HEK293T (cell line): ENCODE measurements around the gene BHLHE40.

ENCODE experiments used
- CTCF ChIA-PET: fragments of 350-600 bp; formaldehyde crosslinking; extraction: SDS; loops from one replicate; lab custom pipeline; 2021; ENCODE audit warnings: antibody characterized with exemption, inconsistent platforms; lab: Yijun Ruan, JAX
- POLR2A ChIA-PET: fragments of 350-600 bp; formaldehyde crosslinking; extraction: SDS; loops from one replicate; lab custom pipeline; 2020; ENCODE audit warnings: antibody characterized with exemption, inconsistent platforms; lab: Yijun Ruan, JAX
- DNase-seq: peaks from one replicate; pipeline ENCODE4 v3.0.0; 2012; ENCODE audit warnings: mixed read lengths; ENCODE audit errors: extremely low spot score
- ARNT ChIP-seq: fragments of 450-650 bp; IDR thresholded peaks from 2 replicates; pipeline ENCODE4 v1.6.1; 2017; ENCODE audit warnings: mild to moderate bottlenecking
- BHLHE40 ChIP-seq: fragments of 450-650 bp; IDR thresholded peaks from 2 replicates; pipeline ENCODE4 v1.6.1; 2016; ENCODE audit warnings: mild to moderate bottlenecking, moderate library complexity, borderline replicate concordance
- CTBP1 ChIP-seq: fragments of 450-650 bp; IDR thresholded peaks from 2 replicates; pipeline ENCODE4 v1.6.1; 2016; ENCODE audit warnings: borderline replicate concordance
- ELF4 ChIP-seq: fragments of 450-650 bp; IDR thresholded peaks from 2 replicates; pipeline ENCODE4 v1.6.1; 2017; ENCODE audit warnings: antibody characterized with exemption
- FOXA1 ChIP-seq: fragments of 450-650 bp; IDR thresholded peaks from 2 replicates; pipeline ENCODE4 v1.6.1; 2016; ENCODE audit warnings: mild to moderate bottlenecking
- FOXK2 ChIP-seq: fragments of 450-650 bp; IDR thresholded peaks from 2 replicates; pipeline ENCODE4 v1.6.1; 2016; ENCODE audit warnings: mild to moderate bottlenecking
- FOXM1 ChIP-seq: fragments of 450-650 bp; IDR thresholded peaks from 2 replicates; pipeline ENCODE4 v1.6.1; 2017; ENCODE audit warnings: mild to moderate bottlenecking, borderline replicate concordance
- HDGF ChIP-seq: fragments of 450-650 bp; IDR thresholded peaks from 2 replicates; pipeline ENCODE4 v1.6.1; 2017; ENCODE audit warnings: antibody characterized with exemption, borderline replicate concordance
- L3MBTL2 ChIP-seq: fragments of 450-650 bp; conservative IDR thresholded peaks from 2 replicates; pipeline ENCODE4 v1.6.1; 2016; ENCODE audit warnings: mild to moderate bottlenecking
- LEF1 ChIP-seq: fragments of 450-650 bp; IDR thresholded peaks from 2 replicates; pipeline ENCODE4 v1.6.1; 2017; ENCODE audit warnings: mild to moderate bottlenecking, borderline replicate concordance
- NFRKB ChIP-seq: fragments of 450-650 bp; IDR thresholded peaks from 2 replicates; pipeline ENCODE4 v1.6.1; 2016; ENCODE audit warnings: mild to moderate bottlenecking, moderate library complexity
- SP1 ChIP-seq: fragments of 450-650 bp; IDR thresholded peaks from 2 replicates; pipeline ENCODE4 v1.6.1; 2017
- SUZ12 ChIP-seq: fragments of 450-650 bp; IDR thresholded peaks from 2 replicates; pipeline ENCODE4 v1.6.1; 2016; ENCODE audit warnings: mild to moderate bottlenecking
- TARDBP ChIP-seq: fragments of 450-650 bp; IDR thresholded peaks from 2 replicates; pipeline ENCODE4 v1.6.1; 2016
- ZNF384 ChIP-seq: fragments of 450-650 bp; IDR thresholded peaks from 2 replicates; pipeline ENCODE4 v1.6.1; 2016
- TF ChIP-seq, protein P1 (sequence below): fragments of 450-650 bp; IDR thresholded peaks from 2 replicates; pipeline ENCODE4 v1.6.1; 2016

Gene BHLHE40

DNA sequence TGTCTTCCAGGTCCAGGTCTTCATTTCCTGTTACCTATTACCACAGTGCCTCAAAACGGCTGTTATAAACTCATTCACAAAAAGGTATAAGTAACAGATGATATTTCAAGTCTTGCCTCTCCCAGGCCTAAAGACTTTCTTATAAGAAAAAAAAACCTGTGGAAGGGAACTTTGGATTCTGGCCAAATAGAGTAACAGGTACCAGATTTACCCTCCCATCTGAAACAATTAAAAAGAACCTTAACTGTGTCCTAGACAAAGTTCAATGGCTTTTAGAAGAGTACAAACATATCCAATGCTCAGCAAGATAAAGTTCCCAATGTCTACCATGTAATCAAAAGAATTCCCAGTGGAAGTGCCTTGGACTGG, 22.6 kb downstream of the BHLHE40 start:
- DNase-seq: no peak
- TF ChIP-seq FOXM1 (no peak), HDGF (no peak), BHLHE40 (no peak), L3MBTL2 (no peak), ZNF384 (no peak), TARDBP (no peak), FOXA1 (no peak), CTBP1 (no peak), FOXK2 (no peak), SUZ12 (no peak), ARNT (no peak), LEF1 (no peak), SP1 (no peak), ELF4 (no peak), NFRKB (no peak)
- TF ChIP-seq, protein P1, sequence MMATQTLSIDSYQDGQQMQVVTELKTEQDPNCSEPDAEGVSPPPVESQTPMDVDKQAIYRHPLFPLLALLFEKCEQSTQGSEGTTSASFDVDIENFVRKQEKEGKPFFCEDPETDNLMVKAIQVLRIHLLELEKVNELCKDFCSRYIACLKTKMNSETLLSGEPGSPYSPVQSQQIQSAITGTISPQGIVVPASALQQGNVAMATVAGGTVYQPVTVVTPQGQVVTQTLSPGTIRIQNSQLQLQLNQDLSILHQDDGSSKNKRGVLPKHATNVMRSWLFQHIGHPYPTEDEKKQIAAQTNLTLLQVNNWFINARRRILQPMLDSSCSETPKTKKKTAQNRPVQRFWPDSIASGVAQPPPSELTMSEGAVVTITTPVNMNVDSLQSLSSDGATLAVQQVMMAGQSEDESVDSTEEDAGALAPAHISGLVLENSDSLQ: no peak
- POLR2A ChIA-PET: interaction anchor here (0.7 to 2.6 kb wide), 4 partner anchors 13 to 21 kb away, joined by 3 to 7 read pairs (median 3); no protein-coding TSS in a partner anchor
- CTCF ChIA-PET: interaction anchor here (0.7 to 1.5 kb wide), 3 partner anchors 10 to 445 kb away, joined by 3 read pairs; no protein-coding TSS in a partner anchor

DNA sequence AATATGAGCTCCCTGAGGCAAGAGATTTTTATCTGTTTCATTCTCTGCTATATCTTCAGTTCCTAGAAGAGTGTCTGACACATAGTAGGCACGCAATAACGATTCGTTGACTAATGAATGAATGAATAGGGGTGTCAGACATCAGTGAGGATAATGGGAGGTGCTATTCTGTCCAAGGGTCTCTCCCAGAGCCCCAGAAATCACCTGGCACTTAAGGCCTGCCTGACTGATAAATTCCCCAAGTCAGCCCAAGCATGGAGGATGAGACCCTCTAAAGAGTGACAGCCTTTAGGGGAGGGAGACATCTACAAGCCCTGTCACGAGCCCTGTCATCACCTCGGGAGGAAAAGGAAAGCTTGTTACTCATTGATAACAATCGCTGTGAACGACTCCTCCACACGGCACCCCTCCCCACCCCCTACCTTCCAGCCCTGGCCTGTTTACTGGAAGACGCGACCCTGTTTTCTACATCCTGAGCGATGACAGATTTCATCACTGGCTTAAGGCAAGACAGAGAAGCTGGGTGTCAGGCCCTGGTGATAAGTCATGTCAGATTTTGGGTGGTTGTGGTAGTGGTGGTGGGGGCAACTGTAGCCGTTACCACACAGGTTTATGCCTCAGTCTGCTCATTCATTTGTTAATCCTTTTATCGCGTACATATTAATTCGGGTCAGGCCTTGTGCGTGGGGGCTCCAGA, 23.1 kb downstream of the BHLHE40 start:
- ChIA-PET POLR2A (interaction anchor here (0.7 to 2.6 kb wide), 4 partner anchors 14 to 21 kb away, joined by 3 to 7 read pairs (median 3); no protein-coding TSS in a partner anchor), CTCF (interaction anchor here (0.7 to 1.5 kb wide), 2 partner anchors 10 to 445 kb away, joined by 3 read pairs; no protein-coding TSS in a partner anchor)
- DNase-seq: no peak
- TF ChIP-seq L3MBTL2: no peak
- no peak for TF ChIP-seq LEF1
- TF ChIP-seq FOXM1: no peak
- TF ChIP-seq, protein P1: 0 out of 2 replicates have a peak, but pooled peaks have one; percentile 34
- no peak for TF ChIP-seq CTBP1
- no peak for TF ChIP-seq SP1
- TF ChIP-seq ELF4: no peak
- TF ChIP-seq ARNT: peak; percentile 44; the same call in 1 of the 2 replicates
- no peak for TF ChIP-seq BHLHE40
- no peak for TF ChIP-seq HDGF
- TF ChIP-seq FOXA1: no peak
- no peak for TF ChIP-seq NFRKB
- TF ChIP-seq SUZ12: no peak

DNA sequence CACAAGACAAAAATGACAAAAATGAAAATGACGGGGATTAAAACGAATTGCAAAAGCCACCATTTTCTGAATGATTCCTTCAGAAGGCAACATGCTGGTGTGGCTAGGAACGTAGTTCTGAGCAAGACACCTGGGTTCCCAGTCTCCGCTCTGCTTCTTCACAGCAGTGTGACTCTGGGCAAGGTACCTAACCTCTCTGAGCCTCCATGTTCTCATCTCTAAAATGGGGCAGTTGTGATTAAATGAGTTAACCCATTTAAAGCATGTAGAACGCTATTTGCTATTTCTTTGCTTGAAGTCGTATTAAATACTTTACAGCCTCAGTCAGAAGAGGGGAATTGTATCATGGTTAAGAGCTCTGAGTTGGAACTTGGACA, 23.6 kb downstream of the BHLHE40 start:
- no peak for DNase-seq
- ChIA-PET POLR2A (interaction anchor here (2.6 kb wide), 1 partner anchor 20 kb away, joined by 7 read pairs; no protein-coding TSS in a partner anchor), CTCF (interaction anchor here (0.7 to 1.5 kb wide), 2 partner anchors 9 to 224 kb away, joined by 3 to 8 read pairs; no protein-coding TSS in a partner anchor)
- TF ChIP-seq FOXK2 (no peak), TARDBP (no peak), BHLHE40 (no peak), FOXA1 (no peak), SUZ12 (no peak), ELF4 (no peak), L3MBTL2 (no peak), NFRKB (no peak), LEF1 (no peak), ZNF384 (no peak), ARNT (no peak), HDGF (no peak), SP1 (no peak), FOXM1 (no peak)
- TF ChIP-seq, protein P1: no peak

DNA sequence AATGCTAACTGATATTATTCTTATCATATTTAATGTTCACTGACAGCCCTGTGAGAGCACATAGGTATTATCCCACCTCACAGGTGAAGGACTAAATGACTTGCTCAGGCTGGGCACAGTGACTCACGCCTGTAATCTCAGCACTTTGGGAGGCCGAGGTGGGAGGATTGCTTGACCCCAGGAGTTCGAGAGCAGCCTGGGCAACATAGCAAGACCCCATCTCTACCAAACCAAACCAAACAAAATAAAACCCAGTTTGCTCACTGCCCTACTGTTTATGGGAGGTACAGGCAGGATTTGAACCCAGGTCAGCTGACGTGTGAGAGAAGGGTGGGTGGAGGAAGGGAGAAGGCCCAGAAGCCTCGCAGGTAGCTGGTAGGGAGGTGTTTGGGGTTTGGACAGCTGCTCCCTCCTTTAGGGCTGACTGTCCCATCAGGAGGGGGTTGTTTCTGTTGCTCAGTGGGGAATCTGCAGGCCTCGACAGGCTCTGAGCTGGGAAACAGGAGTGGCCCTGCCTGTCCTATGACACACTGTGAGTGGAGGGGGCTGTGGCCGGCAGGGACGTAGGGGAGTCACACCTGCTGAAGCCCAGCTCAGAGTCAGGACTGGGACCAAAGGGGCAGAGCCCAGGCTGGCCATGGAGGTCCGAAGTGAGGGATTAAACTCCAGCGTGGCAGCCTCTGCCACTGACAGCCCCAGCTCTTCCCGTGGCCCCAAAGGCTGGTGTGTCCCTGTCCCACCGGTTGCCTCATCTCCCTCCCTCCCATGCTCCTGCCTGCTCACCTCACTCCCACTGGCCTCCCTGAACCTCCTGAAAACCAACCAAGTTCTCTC, 25.3 kb downstream of the BHLHE40 start:
- DNase-seq: no peak
- POLR2A ChIA-PET: interaction anchor here (0.7 to 1.4 kb wide), 4 partner anchors 8 to 18 kb away, joined by 3 to 8 read pairs (median 4); no protein-coding TSS in a partner anchor
- CTCF ChIA-PET: interaction anchor here (0.6 to 1.5 kb wide), 2 partner anchors 13 to 346 kb away, joined by 3 read pairs; no protein-coding TSS in a partner anchor
- TF ChIP-seq SUZ12 (no peak), HDGF (no peak), NFRKB (no peak)

DNA sequence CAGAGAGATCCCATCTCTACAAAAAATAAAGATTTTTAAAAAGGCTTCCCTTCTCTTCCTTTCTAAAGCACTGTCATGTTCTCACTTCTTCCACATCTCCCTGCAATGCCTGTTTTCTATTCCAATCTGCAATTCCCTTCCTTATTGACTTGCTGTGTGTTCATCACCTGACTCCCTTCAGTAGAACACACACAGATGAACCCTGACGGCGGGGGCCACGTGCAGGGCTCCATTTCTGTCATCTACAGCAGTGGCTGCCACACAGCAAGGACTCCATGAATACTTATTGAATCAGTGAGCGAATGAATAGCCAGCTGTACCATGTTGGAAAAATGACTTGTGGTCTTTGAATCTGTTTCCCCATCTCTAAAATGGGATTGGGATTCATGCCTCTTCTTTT, 26.1 kb downstream of the BHLHE40 start:
- TF ChIP-seq LEF1 (no peak), NFRKB (no peak), FOXK2 (no peak), FOXA1 (no peak), SUZ12 (no peak), BHLHE40 (no peak), HDGF (no peak), ZNF384 (no peak), CTBP1 (no peak), L3MBTL2 (no peak)
- DNase-seq: no peak
- POLR2A ChIA-PET: interaction anchor here (0.7 to 1.4 kb wide), 4 partner anchors 9 to 19 kb away, joined by 3 to 8 read pairs (median 4); no protein-coding TSS in a partner anchor
- CTCF ChIA-PET: no interaction called here
